HFF-Myc (cell line): ENCODE data around the gene RNF115.
"Not testable (repeated sequence)": the region's sequence is repeated elsewhere in the genome, so short reads cannot be mapped to it uniquely, and the experiment has no call there.

Experiments used
- DNase-seq: peaks from one replicate; pipeline ENCODE4 v3.0.0-alpha.2; 2011; ENCODE audit warnings: low read depth; ENCODE audit errors: extremely low read depth
- H3K4me3 ChIP-seq: replicated peaks from 2 replicates; pipeline ENCODE4 v1.5.1; 2011; ENCODE audit warnings: low read depth, mild to moderate bottlenecking, control low read depth, low read length
- TF ChIP-seq, protein P1 (sequence below): IDR thresholded peaks from 2 replicates; pipeline ENCODE4 v1.5.1; 2012; ENCODE audit warnings: mild to moderate bottlenecking, low read depth, low read length, control low read depth; ENCODE audit errors: missing control alignments

The RNF115 gene

DNA sequence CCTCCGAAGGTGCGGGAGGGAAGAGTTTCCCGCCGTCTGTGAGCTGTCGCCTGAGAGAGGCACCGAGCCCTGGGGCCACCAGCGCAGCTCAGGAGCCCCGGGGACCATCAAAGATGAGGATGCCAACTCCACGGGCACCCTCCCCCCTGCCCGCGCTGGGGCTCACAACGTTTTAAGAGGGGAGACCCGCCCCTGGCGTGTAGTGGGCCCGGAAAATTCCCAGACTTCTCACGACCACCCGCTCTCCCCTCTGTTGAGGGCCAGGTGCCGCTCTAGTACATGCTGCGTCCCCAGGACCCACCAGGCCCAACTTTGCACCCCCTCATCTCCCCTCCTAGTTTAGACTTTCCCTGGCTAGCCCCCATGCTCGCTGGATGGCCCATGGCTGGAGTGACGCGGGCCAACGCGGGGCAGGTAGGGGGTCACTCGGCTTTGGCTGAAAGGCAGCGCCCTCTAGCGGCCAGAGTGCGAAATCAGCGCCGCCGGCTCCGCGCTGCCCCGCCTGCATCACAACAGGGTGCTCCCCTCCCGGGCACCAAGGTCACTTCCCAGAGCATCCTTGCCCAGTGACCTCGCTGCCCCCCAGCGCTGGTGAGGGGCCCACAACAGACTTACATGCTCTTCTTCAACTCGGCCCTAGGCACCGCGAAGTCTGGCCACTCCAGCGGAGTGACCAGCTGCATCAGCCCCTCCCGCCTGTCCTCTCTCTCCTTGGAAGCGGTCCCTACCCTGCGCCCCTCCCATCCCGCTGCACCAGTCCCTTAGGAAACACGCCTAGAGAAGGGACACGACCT lies 102.8 kb downstream of the RNF115 start:
- DNase-seq, result no peak
- H3K4me3 ChIP-seq, result peak overlapping the region; percentile 18
- TF ChIP-seq, protein P1, sequence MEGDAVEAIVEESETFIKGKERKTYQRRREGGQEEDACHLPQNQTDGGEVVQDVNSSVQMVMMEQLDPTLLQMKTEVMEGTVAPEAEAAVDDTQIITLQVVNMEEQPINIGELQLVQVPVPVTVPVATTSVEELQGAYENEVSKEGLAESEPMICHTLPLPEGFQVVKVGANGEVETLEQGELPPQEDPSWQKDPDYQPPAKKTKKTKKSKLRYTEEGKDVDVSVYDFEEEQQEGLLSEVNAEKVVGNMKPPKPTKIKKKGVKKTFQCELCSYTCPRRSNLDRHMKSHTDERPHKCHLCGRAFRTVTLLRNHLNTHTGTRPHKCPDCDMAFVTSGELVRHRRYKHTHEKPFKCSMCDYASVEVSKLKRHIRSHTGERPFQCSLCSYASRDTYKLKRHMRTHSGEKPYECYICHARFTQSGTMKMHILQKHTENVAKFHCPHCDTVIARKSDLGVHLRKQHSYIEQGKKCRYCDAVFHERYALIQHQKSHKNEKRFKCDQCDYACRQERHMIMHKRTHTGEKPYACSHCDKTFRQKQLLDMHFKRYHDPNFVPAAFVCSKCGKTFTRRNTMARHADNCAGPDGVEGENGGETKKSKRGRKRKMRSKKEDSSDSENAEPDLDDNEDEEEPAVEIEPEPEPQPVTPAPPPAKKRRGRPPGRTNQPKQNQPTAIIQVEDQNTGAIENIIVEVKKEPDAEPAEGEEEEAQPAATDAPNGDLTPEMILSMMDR, result peak; percentile 84

DNA sequence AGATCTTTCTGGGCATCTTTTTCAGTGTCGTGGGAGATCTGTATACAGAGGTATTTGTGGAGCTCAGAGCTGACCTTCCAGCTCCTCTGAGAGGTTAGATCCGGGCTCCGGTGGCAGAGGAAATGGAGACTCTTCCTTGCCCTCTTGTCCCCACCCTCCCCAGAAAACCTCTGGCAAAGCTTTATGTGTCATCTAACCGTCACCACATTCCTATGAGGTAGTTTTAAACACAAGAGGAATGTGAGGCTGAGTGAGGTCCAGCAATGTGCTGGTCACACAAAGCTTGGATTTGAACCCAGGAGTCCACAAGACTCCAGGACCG lies 103.4 kb downstream of the RNF115 start:
- DNase-seq, result no peak
- TF ChIP-seq, protein P1, result no peak
- no peak overlapping the region for H3K4me3 ChIP-seq

DNA sequence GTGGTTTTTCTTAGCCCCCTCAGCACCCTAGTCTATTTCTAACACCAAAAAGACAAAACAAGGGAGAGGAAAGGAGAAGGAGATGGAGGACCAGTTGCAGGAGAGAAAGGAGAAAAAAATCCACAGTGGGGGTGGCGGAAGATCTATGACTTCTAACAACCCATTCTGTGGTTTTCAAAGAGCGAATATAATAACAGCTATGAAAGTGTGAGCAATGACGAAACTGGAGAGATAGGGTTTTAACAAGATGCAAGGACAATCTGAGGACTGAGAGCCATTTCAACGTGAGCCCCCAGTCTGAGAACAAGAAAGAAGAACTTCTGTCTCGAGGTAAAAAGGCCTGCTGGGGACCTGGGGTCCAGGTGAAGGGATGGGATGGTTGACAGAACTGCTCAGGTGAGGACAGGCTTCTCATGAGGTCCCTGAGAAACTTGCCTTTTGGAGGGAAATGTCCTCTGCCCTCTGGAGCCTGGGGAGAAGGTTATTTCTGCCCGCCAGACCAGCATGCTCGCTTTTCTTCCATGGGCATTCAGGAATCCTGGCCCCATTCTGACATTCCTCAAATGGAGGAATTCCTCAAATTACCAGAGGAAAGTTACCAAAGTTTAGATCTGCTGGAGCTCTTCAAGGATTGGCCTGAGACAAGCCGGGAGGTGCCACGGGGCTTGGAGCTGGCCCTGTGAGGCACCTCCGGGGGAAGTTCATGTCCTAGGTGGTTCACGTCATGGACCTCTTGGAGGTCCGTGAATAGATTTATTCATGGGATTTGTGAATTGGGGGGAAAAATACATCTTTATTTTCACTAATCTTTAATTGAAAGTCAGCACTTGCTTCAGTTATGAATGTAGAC lies 104.4 kb downstream of the RNF115 start, which contains the start of gene CD160:
Gene CD160 (plus strand): TSS at position 270 of the 850 bp plus-strand sequence. CDS start 8,829 bp downstream, outside the sequence.
- no peak for DNase-seq
- TF ChIP-seq, protein P1, result no peak
- H3K4me3 ChIP-seq, result no peak within 1 kb of the TSS

DNA sequence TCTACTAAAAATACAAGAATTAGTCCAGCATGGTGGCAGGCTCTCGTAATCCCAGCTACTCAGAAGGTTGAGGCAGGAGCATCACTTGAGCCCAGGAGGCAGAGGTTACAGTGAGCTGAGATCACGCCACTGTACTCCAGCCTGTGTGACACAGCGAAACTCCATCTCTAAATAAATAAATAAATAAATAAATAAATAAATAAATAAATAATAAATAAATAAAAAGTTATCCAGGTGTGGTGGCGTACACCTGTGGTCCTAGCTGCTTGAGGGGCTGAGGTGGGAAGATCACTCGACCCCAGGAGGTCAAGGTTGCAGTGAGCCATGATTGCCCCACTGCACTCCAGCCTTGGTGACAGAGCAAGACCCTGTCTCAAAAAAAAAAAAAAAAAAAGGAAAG lies 105.4 kb downstream of the RNF115 start:
- DNase-seq, H3K4me3 ChIP-seq: not testable (repeated sequence)

DNA sequence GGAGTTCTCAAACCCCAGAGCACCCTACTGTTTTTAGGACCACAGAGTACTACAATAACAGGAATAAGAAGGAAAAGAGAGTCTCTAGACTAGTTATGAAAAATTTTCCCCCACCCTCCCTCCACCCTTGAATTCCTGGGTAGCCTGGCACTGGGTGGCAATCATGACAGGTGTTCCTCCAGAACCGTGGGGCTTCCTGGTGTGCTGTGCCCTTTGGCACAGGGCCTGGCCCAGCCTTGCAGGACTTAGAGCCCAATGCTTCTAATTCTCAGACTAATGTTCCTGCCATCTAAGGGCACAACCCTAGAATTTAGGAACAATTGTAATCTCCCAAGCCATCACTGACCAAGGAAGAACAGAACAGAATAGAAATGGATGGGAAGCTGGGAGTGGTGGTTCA lies 106.1 kb downstream of the RNF115 start:
- no peak overlapping the region for H3K4me3 ChIP-seq
- TF ChIP-seq, protein P1, result no peak
- no peak for DNase-seq

DNA sequence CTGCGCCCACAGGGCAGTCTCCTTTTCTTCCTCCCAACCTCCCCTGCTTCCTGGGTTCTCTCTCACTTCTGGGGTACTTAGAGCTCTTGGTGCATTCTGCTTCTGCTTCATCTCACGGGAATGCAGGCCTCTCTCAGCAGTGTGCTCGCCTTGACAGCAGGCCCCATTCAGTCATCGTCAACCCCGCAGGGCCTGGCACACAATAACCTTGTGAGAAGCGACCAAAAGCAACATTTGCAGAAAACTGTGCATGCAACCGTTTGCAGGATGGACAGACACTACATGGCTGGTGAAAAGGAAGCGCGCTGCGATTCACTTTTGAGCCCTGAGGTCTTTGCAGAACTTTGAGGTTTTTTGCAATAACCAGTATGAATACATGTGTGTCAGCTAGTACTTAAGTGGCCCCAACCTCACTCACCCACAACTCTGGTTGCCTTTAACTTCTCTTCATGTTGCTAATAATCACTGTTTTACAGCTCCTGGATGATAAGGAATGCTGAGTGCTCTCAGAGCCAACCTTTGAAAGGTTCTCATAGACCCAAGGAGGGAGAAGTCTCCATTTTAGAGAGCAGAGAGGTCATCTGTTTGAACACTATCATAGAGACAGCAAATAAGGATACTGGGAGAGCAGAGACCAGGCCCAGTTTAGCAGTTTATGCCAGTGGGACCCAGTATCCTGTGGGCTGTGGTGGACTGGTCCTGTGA lies 107.1 kb downstream of the RNF115 start:
- no peak for DNase-seq
- TF ChIP-seq, protein P1, result no peak
- no peak overlapping the region for H3K4me3 ChIP-seq

DNA sequence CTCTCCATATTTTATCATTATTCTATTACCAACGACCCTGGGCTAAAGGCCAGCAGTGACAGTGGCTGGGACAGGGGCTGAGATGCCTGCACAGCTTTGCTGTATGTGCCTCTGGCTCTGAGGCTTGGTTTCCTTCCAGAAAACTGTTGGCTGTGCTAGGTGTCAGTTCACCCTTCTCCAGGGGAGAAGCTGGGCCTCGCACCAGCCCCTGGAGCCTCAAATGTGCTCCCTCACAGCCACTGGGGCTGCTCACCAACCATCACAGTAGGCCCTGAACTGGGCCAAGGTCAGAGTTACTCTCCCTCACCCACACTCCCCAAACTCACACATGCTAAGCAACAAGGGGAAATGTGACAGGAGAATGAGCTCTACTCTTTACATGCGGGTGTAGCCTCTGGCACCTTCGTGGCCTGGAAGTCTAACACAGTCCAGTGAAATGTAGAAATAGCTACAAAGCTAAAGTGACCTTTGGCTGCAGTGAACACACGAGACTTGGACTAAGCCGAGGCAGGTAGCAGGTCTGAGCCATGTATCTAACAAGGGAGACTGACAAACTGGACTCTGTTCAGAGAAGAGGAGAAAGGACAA lies 109.3 kb downstream of the RNF115 start:
- DNase-seq, result no peak
- TF ChIP-seq, protein P1, result no peak
- no peak overlapping the region for H3K4me3 ChIP-seq
